GM12874 (cell line): Measurements from ENCODE around the gene AARS1.

ENCODE experiments used
- CTCF ChIP-seq: IDR thresholded peaks from 2 replicates; pipeline ENCODE4 v1.5.1; 2011; ENCODE audit warnings: low read depth, mild to moderate bottlenecking, control low read depth, low read length, moderate library complexity; ENCODE audit not compliant: insufficient read depth

Gene AARS1

DNA sequence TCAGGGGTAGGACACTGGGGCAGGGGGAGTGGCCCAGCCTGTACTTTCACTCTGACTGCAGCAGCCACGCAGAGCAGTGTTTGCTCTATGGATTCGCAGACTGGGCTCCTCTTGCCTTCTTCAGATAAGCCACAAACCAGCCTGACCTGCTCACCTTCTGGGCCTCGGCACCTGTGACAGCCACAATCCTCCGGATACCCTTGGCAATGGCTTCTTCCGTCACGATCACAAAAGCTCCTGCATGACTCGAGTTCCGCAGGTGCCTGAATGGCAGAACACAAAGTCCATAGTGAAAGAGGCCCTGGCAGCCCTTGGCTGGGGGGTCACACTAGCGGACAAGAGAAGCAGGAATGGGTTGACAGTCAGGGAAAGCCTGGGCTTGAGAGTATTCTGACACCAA, 33.7 kb downstream of the AARS1 start:
- no peak for TF ChIP-seq CTCF

DNA sequence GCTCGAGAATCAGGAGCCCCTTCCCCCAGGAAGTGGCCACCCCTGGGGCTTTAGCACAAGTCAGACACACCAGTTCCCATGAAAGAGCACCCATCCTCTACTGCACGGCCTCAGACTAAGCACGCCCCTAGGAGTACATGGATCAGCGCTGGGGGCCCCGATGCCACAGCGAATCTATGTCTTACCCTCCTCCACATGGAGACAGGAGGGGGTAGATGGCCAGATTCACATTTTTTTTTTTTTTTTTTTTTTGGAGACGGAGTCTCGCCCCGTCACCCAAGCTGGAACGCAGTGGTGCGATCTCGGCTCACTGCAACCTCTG, 34.4 kb downstream of the AARS1 start:
- TF ChIP-seq CTCF, result no peak

DNA sequence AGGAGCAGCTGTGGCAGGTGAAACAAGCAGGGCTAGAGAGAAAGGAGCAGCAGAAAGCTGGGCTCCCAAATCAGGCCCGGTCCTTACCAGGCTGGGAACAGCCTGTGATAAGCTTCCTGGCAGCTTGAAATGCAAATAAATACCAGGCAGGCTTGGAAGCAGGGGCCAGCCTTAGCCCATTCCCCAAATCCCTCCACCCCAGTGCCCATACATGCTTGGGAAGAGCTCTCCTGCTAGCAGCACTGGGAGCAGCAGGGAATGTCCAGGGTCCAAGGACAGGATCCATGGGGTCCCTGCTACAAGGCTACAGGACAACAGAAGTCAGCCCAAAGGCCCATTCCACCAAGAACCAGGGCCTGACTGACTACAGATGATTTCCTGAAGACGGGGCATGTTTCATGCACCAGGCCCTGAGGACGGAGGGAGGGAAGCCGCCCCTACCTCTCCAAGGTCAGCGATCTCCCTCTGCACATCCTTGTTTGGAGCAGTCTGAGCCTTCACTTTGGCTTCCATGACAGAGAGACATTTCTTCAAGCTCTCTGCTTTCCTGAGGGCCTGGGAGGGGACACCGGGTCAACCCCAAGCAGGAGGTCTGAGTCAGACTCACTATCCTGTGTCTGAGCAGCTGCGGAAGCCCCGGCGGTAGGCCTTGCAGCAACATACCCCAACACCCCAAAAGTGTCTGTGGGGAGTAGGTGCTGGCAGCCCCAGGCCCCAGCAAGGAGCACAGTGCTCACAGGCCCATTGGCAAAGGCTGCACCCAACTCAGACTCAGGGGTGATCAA, 34.9 kb downstream of the AARS1 start:
- no peak for TF ChIP-seq CTCF

GRCh38 chr16:70253291-70254106, 35.8 kb downstream of the AARS1 start:
- TF ChIP-seq CTCF, result peak; percentile 70

DNA sequence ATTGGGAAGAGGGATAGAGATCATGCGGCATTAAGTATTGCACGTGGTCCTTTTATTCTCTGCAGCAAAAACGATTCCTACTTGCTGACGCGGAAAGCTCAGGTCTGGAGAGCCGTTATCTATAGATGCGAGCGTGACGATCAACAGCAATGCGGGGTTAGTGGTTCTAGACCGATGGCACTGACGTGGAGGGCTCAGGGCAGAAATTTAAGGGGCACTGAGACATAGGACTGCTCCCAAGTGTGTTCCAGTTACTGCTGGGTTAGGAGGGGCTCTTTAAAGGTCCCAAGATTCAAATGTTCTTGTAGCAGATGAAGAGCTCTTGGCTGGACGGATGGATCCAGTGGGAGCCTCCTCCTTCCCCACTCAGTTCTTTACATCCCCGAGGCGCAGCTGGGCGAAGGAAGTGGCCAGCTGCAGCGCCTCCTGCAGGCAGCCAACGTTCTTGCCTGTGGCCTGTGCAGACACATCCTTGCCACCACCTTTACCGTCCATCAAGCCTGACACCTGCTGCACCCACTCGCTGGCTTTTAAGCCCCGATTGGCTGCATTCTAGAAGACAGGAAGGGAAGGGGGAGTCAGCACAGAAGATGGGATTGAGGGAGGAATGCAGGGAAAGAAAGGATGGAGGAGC, 36.8 kb downstream of the AARS1 start:
- TF ChIP-seq CTCF, result peak; percentile 66

DNA sequence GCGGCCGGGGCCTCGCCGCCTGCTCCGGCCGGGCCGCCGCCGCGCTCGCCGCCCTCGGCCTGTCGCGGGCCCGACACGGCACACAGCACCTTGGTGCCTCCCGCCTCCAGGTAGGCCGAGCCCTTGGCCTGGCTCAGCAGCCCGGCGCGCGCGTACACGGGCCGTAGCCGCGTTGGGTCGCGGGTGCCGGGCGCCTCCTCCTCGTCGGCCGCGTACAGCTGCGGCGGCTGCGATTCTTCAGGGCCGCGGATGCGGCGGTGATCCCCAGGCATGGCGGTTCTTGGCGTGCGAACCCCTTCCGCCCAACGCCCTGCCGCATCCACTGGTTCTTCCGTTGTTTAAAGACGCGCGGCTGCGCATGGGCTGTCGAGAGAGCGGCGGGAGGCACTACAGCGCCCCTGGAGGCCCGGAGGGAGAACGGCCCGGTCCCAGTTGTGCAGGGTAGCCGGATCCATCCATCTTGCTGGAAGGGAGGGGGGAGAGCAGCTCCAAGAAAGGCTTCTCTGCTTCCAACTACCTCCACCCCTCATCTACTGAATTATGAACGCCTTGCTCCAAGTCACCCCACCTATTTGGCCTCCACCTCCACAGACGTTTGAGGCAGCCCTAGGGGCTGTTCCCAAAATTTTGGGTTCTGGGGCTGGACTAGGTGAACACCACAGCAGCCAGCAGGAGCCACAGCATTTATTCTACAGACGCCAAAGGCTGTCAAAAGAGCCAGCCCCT, 37.5 kb downstream of the AARS1 start, which contains the start of gene EXOSC6:
Gene EXOSC6 (minus strand): TSS at position 312 of the 726 bp plus-strand sequence. CDS start 40 bp downstream, at position 272.
- TF ChIP-seq CTCF, result peak; percentile 93
